Measurements from ENCODE around the gene IRS2. TPM values are rescaled to one million over a fixed set of nuclear protein-coding genes. Genes with fewer than 3 reads are reported as not detected.
"Not testable (repeated sequence)": the region's sequence is repeated elsewhere in the genome, so short reads cannot be mapped to it uniquely, and the experiment has no call there.

Gene IRS2
- total RNA-seq, 1 donor from 2014 or later = 2.8 TPM

GRCh38 chr13:109735436-109735966 lies 50.9 kb downstream of the IRS2 start:
- intact Hi-C loops (cut with micrococcal nuclease) = no loop called here

DNA sequence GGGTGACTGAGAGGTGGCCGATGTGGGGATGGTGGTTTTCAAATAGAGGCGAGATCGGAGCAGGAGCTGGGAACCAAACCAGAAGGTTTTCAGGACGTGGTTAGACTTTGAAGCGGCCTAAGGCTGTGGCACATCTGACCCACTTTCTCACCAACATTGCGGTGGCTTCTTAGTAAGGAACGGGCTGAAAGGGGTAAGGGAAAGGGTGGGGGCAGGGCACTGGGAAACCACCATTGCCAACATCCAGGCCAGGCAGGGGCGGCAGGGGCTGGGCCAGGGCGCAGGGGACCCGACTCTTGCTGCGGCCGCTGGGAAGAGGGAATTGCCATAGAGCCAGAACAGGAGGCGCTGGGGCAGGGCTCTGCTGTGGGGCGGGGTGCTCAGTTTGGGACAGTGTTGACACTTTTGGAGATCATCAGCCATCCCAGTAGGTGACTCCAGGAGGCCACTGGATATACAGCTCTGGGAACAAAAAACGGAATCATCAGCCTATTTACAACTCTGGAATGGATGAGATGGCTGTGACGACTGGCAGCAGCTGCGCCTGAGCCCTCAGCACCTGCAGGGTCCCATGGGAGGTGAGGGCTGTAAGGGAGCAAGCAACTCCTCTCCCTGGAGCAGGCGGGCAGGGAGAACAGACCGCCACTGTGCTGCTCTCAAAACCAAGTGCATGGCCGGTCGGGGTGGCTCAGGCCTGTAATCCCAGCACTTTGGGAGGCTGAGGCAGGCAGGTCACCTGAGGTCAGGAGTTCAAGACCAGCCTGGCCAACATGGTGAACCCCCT lies 52.2 kb downstream of the IRS2 start:
- intact Hi-C loops (cut with micrococcal nuclease) = no loop called here

DNA sequence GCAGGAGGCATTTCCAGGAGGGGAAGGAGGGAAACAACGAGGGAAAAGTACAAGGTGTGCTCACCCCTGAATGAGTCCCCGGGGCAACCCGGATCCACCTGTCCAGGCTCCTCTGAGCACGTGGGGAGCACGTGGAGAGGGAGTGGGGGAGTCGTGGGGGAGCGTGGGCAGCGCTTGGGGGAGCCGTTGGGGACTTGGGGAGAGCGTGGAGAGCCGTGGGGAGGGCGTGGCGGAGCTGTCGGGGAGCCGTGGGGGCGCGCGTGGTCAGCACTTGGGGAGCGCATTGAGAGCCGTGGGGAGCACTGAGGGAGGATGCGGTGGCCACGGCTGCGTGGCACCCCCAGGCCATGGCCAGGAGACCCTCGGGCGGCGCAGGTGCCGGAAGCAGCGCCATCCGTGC lies 52.8 kb downstream of the IRS2 start:
- intact Hi-C loops (cut with micrococcal nuclease) = no loop called here

GRCh38 chr13:109732470-109733170 lies 53.8 kb downstream of the IRS2 start:
- intact Hi-C loops (cut with micrococcal nuclease) = not testable (repeated sequence)

- intact Hi-C loops (cut with micrococcal nuclease) = no loop called here
Observed at GRCh38 chr13:109730812-109731335, 55.5 kb downstream of the IRS2 start.

DNA sequence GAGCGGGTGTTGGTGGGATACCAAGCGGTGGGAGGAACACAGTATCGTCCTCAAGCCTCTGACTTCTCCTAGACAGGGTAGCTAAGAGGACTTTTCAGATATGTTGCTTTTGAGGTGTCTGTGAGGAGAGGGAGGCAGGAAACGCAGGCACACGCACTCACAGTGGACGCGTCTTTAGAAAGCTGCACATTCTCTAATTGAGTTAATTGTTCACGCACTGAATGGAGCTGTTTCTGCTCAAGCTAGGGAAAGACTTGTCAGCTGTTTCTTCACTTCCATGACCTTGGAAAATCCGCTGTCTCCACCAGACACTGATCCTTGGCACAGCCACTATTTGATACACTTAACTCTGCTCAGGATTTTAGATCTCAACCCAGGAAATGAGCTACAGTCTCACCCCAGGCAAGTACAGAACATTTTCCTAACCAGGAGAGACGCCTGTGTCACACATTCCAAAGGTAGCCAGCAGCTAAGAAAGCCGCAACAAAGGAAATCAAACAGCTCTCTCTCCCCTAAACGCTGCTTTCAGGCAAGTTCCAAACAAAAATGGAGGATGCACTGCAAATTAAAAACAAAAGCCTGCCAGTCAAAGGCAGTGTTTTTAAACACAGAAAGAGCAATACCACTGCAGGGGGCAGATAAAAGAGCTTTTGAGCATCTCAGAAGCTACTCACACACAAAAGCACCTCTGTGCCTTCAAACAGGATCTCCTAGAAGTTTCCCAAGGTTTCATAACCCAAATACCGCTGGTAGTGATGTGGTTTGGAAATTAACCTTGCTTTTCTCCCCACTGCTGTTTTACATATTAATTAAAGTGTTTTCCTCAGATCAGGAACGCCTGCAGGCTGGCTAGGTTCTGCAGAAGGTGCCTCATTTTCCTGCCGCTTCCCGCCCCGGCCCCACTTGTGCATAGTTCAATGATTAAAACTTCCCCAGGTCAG lies 57.3 kb downstream of the IRS2 start:
- intact Hi-C loops (cut with micrococcal nuclease) = no loop called here

GRCh38 chr13:109728061-109728460 lies 58.3 kb downstream of the IRS2 start:
- intact Hi-C loops (cut with micrococcal nuclease) = no loop called here

DNA sequence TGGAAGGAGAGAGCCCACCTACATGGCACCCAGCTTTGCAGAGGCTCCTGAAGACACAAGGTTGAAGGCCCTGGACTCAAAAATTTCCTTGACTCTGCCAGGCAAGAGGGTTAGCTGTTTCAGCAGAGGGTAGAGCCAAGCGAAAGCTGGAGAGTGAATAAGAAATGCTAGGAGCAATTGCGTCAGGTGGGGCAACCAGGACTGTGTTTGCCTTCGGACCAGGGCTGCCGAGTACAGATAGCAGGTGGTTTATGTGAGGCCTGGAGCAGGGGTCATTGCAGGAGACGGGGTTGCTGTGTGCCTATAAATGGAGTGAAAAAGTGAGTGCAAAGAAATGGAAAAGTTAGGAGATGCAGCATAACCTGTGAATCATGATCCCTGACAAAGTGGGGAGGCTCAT lies 59.1 kb downstream of the IRS2 start:
- intact Hi-C loops (cut with micrococcal nuclease) = no loop called here

- intact Hi-C loops (cut with micrococcal nuclease) = no loop called here
Observed at GRCh38 chr13:109725995-109726637, 60.3 kb downstream of the IRS2 start.

DNA sequence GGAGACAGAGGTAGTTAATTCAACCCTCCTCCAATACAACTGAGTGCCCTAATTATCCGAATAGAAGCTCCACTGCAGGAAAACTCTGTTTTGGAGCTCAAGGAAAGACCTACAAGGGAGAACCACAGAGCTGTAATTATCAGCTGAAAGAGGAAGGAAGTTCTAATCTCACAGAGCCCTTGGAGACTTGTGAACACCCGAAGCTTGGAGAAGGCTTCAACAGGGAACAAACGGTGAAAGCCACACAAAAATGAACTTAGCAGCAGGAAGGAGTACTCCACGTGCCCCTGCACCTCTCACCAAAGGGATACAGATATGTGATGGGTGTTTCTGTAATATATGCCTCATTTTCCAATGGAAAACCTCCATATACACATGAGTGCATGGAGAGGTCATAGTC lies 61.1 kb downstream of the IRS2 start:
- intact Hi-C loops (cut with micrococcal nuclease) = no loop called here

DNA sequence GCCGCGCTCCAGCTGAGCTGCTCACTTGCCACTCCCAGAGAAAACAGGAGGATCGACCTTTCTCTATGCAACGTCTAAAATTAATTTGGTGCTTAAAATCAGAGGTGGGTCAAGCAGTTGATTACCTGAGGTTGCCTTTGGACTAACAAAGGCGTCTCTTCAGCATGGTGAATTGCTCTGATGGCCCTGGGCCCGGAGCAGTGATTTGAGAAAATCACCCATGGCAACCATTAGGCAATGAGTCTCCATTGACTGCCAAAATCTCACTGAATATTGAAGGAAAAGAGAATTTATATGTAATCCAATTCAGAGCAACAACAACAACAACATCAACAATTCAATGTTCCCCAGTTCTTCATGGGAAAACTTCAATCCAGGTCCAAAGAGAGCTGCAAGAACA lies 61.8 kb downstream of the IRS2 start:
- intact Hi-C loops (cut with micrococcal nuclease) = no loop called here

- intact Hi-C loops (cut with micrococcal nuclease) = no loop called here
Observed at GRCh38 chr13:109723046-109723445, 63.3 kb downstream of the IRS2 start.

- intact Hi-C loops (cut with micrococcal nuclease) = no loop called here
Observed at GRCh38 chr13:109722068-109722467, 64.3 kb downstream of the IRS2 start.

DNA sequence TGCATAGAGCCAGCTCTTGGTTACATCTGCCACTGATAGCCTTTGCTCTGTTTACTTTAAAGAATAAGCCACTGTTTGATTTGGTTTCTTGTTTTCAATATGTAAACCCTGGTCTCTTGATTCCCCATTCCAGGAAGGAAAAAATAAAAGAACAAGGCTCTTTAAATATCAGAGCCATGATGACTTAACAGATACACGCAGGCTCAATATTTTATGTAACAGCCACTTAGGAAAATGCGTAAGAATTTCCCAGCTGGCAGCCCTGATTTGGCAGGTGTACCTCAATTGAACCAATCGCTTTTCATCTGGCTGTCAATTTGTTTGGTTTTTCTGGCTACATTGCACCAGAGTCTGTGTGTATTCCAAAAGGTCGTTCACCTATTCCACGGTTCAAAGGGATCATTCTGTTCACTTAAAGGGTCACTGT lies 65.6 kb downstream of the IRS2 start:
- intact Hi-C loops (cut with micrococcal nuclease) = no loop called here

DNA sequence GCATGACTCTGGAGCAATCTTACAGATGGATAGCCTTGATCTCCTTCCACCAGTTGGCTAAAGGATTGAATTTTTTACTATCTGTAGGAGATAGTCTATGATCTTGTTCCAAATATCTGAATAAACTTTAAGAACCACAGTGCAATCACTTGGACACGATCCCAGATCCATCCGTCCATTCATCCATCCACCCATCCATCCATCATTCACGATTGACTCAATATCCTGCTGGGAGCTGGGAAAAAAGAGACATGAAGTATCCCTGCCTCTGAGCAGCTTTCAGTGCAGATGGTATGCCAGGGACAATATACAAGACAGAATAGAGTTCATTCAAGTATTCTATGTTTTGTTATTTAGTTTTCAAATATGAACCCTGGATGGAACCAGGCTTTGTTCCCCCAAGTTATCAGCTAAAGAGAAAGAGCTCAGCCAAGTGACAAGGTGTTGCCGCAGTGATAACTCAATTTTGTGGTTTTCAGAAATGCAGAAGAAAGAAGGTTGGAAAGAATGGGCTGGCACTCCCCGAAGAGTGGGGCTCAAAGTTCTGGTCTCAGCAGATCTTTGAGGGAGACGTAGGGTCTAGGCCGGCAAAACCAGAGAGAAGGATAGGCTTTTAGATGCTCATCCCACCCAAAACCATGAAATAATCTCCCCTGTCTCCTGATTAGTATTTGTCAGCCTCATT lies 66.3 kb downstream of the IRS2 start:
- intact Hi-C loops (cut with micrococcal nuclease) = no loop called here

DNA sequence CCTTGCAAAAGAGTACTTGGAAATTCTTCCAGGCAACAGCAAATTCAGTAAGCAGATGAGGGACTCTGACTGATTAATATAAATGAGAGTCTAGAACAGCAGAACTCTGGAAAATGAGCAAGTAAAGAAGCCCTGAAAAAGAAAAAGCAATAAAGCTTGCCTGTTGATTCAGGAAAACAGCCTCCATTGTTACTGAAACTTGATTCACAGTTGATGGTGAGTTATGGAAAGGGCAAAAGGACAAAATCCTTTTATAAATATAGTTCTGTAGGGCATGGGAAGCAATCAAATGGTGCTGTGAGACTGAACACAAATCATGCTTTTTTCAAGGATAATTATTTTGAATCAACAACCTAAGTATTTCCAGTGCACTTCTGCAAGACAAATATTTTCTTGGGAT lies 67.7 kb downstream of the IRS2 start:
- intact Hi-C loops (cut with micrococcal nuclease) = no loop called here

- intact Hi-C loops (cut with micrococcal nuclease) = no loop called here
Observed at GRCh38 chr13:109717686-109718085, 68.7 kb downstream of the IRS2 start.

DNA sequence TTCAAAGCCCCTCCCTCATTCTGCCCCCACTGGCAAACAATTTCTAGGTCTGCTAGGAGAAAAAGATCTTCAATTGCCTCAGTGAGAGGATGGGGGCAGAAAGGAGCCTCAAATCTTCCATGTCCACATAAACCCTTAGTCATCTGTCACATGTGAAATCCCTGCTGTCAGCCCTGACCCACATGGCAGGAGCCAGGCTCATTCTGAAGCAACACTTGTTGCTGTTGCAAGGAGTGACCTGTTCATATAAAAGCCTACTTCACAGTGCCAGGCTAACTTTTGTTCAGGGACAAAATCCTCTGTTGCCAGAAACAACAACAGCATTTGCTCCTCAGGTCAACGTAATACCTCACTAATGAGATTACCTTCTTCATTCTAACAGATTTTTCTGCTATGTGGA lies 70.5 kb downstream of the IRS2 start:
- intact Hi-C loops (cut with micrococcal nuclease) = no loop called here

DNA sequence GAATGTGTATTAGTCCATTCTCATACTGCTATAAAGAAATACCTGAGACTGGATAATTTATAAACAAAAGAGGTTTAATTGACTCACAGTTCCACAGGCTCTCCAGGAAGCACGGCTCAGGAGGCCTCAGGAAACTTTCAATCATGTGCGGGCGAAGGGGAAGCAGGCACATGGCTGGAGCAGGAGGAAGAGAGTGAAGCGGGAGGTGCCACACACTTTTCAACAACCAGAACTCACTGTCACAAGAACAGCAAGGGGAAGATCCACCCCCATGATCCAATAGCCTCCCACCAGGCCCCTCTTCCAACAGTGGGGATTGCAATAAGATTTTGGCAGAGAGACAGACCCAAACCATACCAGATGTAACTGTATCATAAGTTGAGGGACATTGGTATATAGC lies 72.7 kb downstream of the IRS2 start:
- intact Hi-C loops (cut with micrococcal nuclease) = no loop called here

- intact Hi-C loops (cut with micrococcal nuclease) = no loop called here
Observed at GRCh38 chr13:109712124-109712722, 74.2 kb downstream of the IRS2 start.
